Ishikawa (cell line): ENCODE results near the gene C1GALT1.

Experiments used
- EP300 ChIP-seq: IDR thresholded peaks from 2 replicates; pipeline ENCODE4 v1.6.1; 2012; ENCODE audit warnings: borderline replicate concordance
- FOXM1 ChIP-seq: IDR thresholded peaks from 2 replicates; pipeline ENCODE4 v1.6.1; 2012; ENCODE audit warnings: low read depth, borderline replicate concordance
- NFIC ChIP-seq: IDR thresholded peaks from 2 replicates; pipeline ENCODE4 v1.6.1; 2012
- RAD21 ChIP-seq: IDR thresholded peaks from 2 replicates; pipeline ENCODE4 v1.6.1; 2012; ENCODE audit warnings: low read depth
- TAF1 ChIP-seq: IDR thresholded peaks from 2 replicates; pipeline ENCODE4 v1.6.1; 2012; ENCODE audit warnings: low read depth, mild to moderate bottlenecking
- TEAD4 ChIP-seq: IDR thresholded peaks from 2 replicates; pipeline ENCODE4 v1.6.1; 2012
- YY1 ChIP-seq: IDR thresholded peaks from 2 replicates; pipeline ENCODE4 v1.6.1; 2012; ENCODE audit warnings: low read depth
- TF ChIP-seq, protein P1 (sequence below): IDR thresholded peaks from 2 replicates; pipeline ENCODE4 v1.6.1; 2012; ENCODE audit warnings: low read depth, mild to moderate bottlenecking
- TF ChIP-seq, protein P2 (sequence below): IDR thresholded peaks from 2 replicates; pipeline ENCODE4 v1.6.1; 2012
- TF ChIP-seq, protein P3 (sequence below): IDR thresholded peaks from 2 replicates; pipeline ENCODE4 v1.6.1; 2012

DNA sequence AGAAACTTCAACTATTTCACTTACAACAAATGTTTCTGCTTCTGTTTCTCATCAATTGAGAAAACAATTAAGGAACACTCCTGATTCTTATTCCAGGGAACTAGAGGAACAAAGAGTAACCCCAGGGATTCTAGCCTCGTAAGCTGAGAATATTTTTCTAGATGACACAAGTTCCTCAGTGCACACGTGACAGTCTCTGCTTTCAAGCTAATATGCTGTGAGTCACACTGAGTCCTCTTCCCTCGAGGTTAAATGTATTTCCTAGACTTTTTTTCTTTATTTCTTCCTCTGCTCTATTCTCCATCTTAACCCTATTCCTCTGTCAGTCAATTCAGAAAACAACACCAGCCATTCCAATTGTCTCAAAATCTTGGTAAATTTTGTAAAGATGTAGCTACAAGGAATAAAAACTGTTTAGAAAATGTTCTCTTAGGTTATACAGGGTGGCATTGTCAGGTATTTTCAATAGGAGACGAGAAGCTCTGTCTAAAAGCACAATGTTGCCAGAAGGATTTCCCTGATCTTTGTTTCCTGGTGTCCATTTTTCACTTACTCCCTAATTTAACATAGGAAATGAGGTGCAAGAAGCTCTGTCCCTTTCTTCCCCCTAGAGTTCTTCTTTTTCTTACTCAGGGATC lies 5.8 kb upstream of the C1GALT1 start:
- TF ChIP-seq TAF1 = no peak
- TF ChIP-seq YY1 = no peak
- TF ChIP-seq, protein P1, sequence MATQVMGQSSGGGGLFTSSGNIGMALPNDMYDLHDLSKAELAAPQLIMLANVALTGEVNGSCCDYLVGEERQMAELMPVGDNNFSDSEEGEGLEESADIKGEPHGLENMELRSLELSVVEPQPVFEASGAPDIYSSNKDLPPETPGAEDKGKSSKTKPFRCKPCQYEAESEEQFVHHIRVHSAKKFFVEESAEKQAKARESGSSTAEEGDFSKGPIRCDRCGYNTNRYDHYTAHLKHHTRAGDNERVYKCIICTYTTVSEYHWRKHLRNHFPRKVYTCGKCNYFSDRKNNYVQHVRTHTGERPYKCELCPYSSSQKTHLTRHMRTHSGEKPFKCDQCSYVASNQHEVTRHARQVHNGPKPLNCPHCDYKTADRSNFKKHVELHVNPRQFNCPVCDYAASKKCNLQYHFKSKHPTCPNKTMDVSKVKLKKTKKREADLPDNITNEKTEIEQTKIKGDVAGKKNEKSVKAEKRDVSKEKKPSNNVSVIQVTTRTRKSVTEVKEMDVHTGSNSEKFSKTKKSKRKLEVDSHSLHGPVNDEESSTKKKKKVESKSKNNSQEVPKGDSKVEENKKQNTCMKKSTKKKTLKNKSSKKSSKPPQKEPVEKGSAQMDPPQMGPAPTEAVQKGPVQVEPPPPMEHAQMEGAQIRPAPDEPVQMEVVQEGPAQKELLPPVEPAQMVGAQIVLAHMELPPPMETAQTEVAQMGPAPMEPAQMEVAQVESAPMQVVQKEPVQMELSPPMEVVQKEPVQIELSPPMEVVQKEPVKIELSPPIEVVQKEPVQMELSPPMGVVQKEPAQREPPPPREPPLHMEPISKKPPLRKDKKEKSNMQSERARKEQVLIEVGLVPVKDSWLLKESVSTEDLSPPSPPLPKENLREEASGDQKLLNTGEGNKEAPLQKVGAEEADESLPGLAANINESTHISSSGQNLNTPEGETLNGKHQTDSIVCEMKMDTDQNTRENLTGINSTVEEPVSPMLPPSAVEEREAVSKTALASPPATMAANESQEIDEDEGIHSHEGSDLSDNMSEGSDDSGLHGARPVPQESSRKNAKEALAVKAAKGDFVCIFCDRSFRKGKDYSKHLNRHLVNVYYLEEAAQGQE = no peak
- no peak for TF ChIP-seq EP300
- no peak for TF ChIP-seq FOXM1
- no peak for TF ChIP-seq RAD21
- TF ChIP-seq, protein P2, sequence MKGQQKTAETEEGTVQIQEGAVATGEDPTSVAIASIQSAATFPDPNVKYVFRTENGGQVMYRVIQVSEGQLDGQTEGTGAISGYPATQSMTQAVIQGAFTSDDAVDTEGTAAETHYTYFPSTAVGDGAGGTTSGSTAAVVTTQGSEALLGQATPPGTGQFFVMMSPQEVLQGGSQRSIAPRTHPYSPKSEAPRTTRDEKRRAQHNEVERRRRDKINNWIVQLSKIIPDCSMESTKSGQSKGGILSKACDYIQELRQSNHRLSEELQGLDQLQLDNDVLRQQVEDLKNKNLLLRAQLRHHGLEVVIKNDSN = peak; percentile 89
- no peak for TF ChIP-seq NFIC
- TF ChIP-seq, protein P3, sequence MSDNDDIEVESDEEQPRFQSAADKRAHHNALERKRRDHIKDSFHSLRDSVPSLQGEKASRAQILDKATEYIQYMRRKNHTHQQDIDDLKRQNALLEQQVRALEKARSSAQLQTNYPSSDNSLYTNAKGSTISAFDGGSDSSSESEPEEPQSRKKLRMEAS = peak; percentile 47; the same call in 1 of the 2 replicates
- no peak for TF ChIP-seq TEAD4
